OCI-LY3 (cell line): ENCODE measurements around the gene MACC1.

Experiments
- CTCF ChIP-seq: fragments of 200-600, 300-600 bp; sonication (generic); IDR thresholded peaks from 2 replicates; pipeline ENCODE4 v1.5.1; 2014; ENCODE audit warnings: antibody characterized with exemption, low read length, low read depth
- EZH2phosphoT487 ChIP-seq: fragments of 200-600 bp; shearing (Covaris generic); IDR thresholded peaks from 2 replicates; pipeline ENCODE4 v1.6.1; 2018; ENCODE audit warnings: antibody characterized with exemption, mixed run types, low read depth

- TF ChIP-seq EZH2phosphoT487 (no peak), CTCF (no peak)
Observed at GRCh38 chr7:20176578-20177242, 40.5 kb downstream of the MACC1 start.
